ENCODE measurements around the gene RPRD1A. TPM values are rescaled to one million over a fixed set of nuclear protein-coding genes. Genes with fewer than 3 reads are reported as not detected.

The RPRD1A gene
- total RNA-seq, 1 experiment from 2014 or later = 65.1 TPM

DNA sequence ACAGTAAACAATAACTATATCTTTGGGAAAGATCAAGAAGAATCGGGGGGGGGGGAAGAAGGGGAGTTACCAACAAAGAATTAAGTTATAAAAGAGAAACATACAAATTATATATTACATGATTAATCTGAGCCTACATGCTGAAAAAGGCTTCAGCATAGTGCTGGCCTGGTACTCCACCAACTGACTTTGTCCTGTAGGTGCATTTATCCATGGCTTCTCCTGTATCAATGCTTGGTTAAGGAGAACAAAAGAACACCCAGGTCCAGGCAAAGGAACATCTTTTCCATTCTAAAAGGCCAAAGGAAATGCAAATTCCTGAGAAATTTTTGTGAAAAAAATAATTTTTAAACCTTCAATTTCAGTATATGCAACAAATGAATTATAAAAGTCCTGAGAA, 24.2 kb downstream of the RPRD1A start:
- POLR2A ChIA-PET (ENCODE audit: low non-redundant PET) = no interaction called here
- Histone ChIP-seq H3K4me3 (ENCODE audit: low read depth, low read length, poor library complexity, severe bottlenecking) (no peak overlapping the region), H3K4me1 (ENCODE audit: insufficient read depth, low read length, poor library complexity, severe bottlenecking) (no peaks in the 10 kb centered on the region), H3K9me3 (ENCODE audit: low read depth, low read length, poor library complexity, severe bottlenecking) (peaks cover 5% of the 10 kb centered on the region), H3K27ac (ENCODE audit: low read depth, low read length, poor library complexity, severe bottlenecking) (no peak overlapping the region), H3K27me3 (replicated peaks; ENCODE audit: insufficient read depth, low read depth, low read length, poor library complexity) (no peaks in the 10 kb centered on the region), H3K36me3 (ENCODE audit: insufficient read depth, low read length, poor library complexity, severe bottlenecking) (no peaks in the 10 kb centered on the region)
- DNase-seq (ENCODE audit: low spot score) = no peak
- CTCF ChIA-PET = no interaction called here
- BruUV-seq (replicated peaks) = no TSS peak
- no peak for TF ChIP-seq EZH2 (IDR thresholded peaks at IDR 0.05; ENCODE audit: borderline replicate concordance, low read depth, low read length, poor library complexity, severe bottlenecking)
- TF ChIP-seq, protein P1, sequence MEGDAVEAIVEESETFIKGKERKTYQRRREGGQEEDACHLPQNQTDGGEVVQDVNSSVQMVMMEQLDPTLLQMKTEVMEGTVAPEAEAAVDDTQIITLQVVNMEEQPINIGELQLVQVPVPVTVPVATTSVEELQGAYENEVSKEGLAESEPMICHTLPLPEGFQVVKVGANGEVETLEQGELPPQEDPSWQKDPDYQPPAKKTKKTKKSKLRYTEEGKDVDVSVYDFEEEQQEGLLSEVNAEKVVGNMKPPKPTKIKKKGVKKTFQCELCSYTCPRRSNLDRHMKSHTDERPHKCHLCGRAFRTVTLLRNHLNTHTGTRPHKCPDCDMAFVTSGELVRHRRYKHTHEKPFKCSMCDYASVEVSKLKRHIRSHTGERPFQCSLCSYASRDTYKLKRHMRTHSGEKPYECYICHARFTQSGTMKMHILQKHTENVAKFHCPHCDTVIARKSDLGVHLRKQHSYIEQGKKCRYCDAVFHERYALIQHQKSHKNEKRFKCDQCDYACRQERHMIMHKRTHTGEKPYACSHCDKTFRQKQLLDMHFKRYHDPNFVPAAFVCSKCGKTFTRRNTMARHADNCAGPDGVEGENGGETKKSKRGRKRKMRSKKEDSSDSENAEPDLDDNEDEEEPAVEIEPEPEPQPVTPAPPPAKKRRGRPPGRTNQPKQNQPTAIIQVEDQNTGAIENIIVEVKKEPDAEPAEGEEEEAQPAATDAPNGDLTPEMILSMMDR (conservative IDR thresholded peaks at IDR 0.05; ENCODE audit: low read depth, low read length) = no peak
- intact Hi-C loops (cut with micrococcal nuclease; ENCODE audit: unreplicated experiment) = no loop called here

DNA sequence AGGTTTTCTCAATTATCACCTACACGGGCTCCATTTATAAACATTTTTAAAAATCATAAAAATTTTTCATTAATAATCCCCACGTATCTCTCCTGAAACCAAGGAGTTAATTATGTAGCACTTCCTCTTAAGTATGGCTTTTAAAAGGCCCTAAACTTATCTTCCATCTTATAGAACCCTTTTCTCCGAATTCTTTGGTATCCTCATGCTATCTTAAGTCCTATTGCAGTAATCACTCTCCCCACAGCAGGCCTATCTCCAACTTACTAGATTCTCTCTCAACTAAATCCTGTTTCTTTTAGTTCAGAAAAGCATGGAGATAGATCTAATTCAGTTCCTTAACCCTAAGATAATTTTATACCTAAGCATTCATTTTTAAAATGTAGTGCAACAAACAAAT, 26.2 kb downstream of the RPRD1A start:
- H3K27me3 ChIP-seq (replicated peaks; ENCODE audit: insufficient read depth, low read depth, low read length, poor library complexity) = no peaks in the 10 kb centered on the region
- CTCF ChIA-PET = no interaction called here
- no TSS peak for BruUV-seq (replicated peaks)
- no peak overlapping the region for H3K27ac ChIP-seq (ENCODE audit: low read depth, low read length, poor library complexity, severe bottlenecking)
- H3K36me3 ChIP-seq (ENCODE audit: insufficient read depth, low read length, poor library complexity, severe bottlenecking) = no peaks in the 10 kb centered on the region
- intact Hi-C loops (cut with micrococcal nuclease; ENCODE audit: unreplicated experiment) = no loop called here
- peaks cover 10% of the 10 kb centered on the region for H3K9me3 ChIP-seq (ENCODE audit: low read depth, low read length, poor library complexity, severe bottlenecking)
- TF ChIP-seq, protein P1 (conservative IDR thresholded peaks at IDR 0.05; ENCODE audit: low read depth, low read length) = no peak
- no peak for TF ChIP-seq EZH2 (IDR thresholded peaks at IDR 0.05; ENCODE audit: borderline replicate concordance, low read depth, low read length, poor library complexity, severe bottlenecking)
- H3K4me3 ChIP-seq (ENCODE audit: low read depth, low read length, poor library complexity, severe bottlenecking) = no peak overlapping the region
- DNase-seq (ENCODE audit: low spot score) = no peak
- POLR2A ChIA-PET (ENCODE audit: low non-redundant PET) = no interaction called here
- peaks cover 4% of the 10 kb centered on the region for H3K4me1 ChIP-seq (ENCODE audit: insufficient read depth, low read length, poor library complexity, severe bottlenecking)

DNA sequence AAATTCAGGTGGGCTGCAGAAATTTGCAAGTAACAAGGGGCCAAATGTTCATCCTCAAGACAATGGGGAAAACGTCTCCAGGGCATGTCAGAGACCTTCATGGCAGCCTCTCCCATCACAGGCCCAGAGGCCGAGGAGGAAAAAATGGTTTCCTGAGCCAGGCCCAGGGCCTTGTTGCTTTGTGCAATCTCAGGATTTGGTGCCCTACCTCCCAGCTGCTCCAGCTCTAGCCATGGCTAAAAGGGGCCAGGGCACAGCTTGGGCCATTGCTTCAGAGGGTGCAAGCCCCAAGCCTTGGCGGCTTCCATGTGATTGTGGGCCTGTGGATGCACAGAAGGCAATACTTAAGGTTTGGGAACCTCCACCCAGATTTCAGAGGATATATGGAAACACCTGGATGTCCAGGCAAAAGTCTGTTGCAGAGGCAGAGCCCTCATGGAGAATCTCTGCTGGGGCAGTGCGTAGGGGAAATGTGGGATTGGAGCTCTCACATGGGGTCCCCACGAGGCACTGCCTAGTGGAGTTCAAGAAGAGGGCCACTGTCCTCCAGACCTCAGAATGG, 29.2 kb downstream of the RPRD1A start:
- intact Hi-C loops (cut with micrococcal nuclease; ENCODE audit: unreplicated experiment) = no loop called here
- POLR2A ChIA-PET (ENCODE audit: low non-redundant PET) = no interaction called here
- H3K4me3 ChIP-seq (ENCODE audit: low read depth, low read length, poor library complexity, severe bottlenecking) = no peak overlapping the region
- no peaks in the 10 kb centered on the region for H3K36me3 ChIP-seq (ENCODE audit: insufficient read depth, low read length, poor library complexity, severe bottlenecking)
- H3K4me1 ChIP-seq (ENCODE audit: insufficient read depth, low read length, poor library complexity, severe bottlenecking) = peaks cover 31% of the 10 kb centered on the region
- H3K27me3 ChIP-seq (replicated peaks; ENCODE audit: insufficient read depth, low read depth, low read length, poor library complexity) = no peaks in the 10 kb centered on the region
- no peak for DNase-seq (ENCODE audit: low spot score)
- peaks cover 10% of the 10 kb centered on the region for H3K9me3 ChIP-seq (ENCODE audit: low read depth, low read length, poor library complexity, severe bottlenecking)
- TF ChIP-seq, protein P1 (conservative IDR thresholded peaks at IDR 0.05; ENCODE audit: low read depth, low read length) = no peak
- no peak for TF ChIP-seq EZH2 (IDR thresholded peaks at IDR 0.05; ENCODE audit: borderline replicate concordance, low read depth, low read length, poor library complexity, severe bottlenecking)
- no peak overlapping the region for H3K27ac ChIP-seq (ENCODE audit: low read depth, low read length, poor library complexity, severe bottlenecking)
- CTCF ChIA-PET = no interaction called here
- BruUV-seq (replicated peaks) = no TSS peak

Data from A673 (cell line).